ENCODE data around the gene OR5A1.
A peak's percentile ranks its signal among the peaks of the same experiment; 100 is the strongest.
"Not testable (repeated sequence)": the region's sequence is repeated elsewhere in the genome, so short reads cannot be mapped to it uniquely, and the experiment has no call there.

Gene OR5A1

GRCh38 chr11:59436169-59436568, at the start of gene OR5A1:
TSS of gene OR5A1 (plus strand) at chr11:59436469. CDS start at chr11:59443169, 6,700 bp downstream.
- DNase-seq: no peak

GRCh38 chr11:59394186-59394585, 42.1 kb upstream of the OR5A1 start:
- DNase-seq: no peak

- DNase-seq: no peak
These were observed 35.6 kb upstream of the OR5A1 start for GRCh38 chr11:59400461-59401261.

- DNase-seq: no peak
These were observed 35.1 kb upstream of the OR5A1 start for GRCh38 chr11:59401262-59401552.

- DNase-seq: no peak
These were observed 32.7 kb upstream of the OR5A1 start for GRCh38 chr11:59403546-59403945.

GRCh38 chr11:59413646-59414045, 22.6 kb upstream of the OR5A1 start:
- no peak for DNase-seq

- no peak for DNase-seq
These were observed 21.2 kb upstream of the OR5A1 start for GRCh38 chr11:59415111-59415510.

- DNase-seq: no peak
These were observed 19.7 kb upstream of the OR5A1 start for GRCh38 chr11:59416613-59417012.

GRCh38 chr11:59417023-59417422, 19.2 kb upstream of the OR5A1 start:
- no peak for DNase-seq

GRCh38 chr11:59418156-59418555, 18.1 kb upstream of the OR5A1 start:
- no peak for DNase-seq

- DNase-seq: no peak
These were observed 12.4 kb upstream of the OR5A1 start for GRCh38 chr11:59423835-59424234.

- no peak for DNase-seq
These were observed 11.1 kb upstream of the OR5A1 start for GRCh38 chr11:59425131-59425530.

GRCh38 chr11:59426361-59427067, 9.8 kb upstream of the OR5A1 start, which contains the start of gene OR5A2:
TSS of gene OR5A2 (minus strand) at chr11:59426413. CDS start at chr11:59422953, 3,460 bp downstream.
- no peak for DNase-seq

GRCh38 chr11:59427068-59427382, 9.2 kb upstream of the OR5A1 start:
- DNase-seq: no peak

GRCh38 chr11:59429924-59430516, 6.2 kb upstream of the OR5A1 start:
- peak; percentile 66 for DNase-seq

- no peak for DNase-seq
These were observed 1.5 kb downstream of the OR5A1 start for GRCh38 chr11:59437770-59438169.

- DNase-seq: not testable (repeated sequence)
These were observed 9.4 kb downstream of the OR5A1 start for GRCh38 chr11:59445624-59446023.

GRCh38 chr11:59448484-59448883, 12.2 kb downstream of the OR5A1 start:
- no peak for DNase-seq

- no peak for DNase-seq
These were observed 20.4 kb downstream of the OR5A1 start, which contains the start of gene OR4D6 for GRCh38 chr11:59456661-59457060. TSS of gene OR4D6 (plus strand) at chr11:59456961. CDS start at chr11:59456961, 0 bp downstream.

- no peak for DNase-seq
These were observed 23.6 kb downstream of the OR5A1 start for GRCh38 chr11:59459916-59460315.

GRCh38 chr11:59463190-59463641, 26.9 kb downstream of the OR5A1 start:
- no peak for DNase-seq

GRCh38 chr11:59473015-59473414, 36.7 kb downstream of the OR5A1 start, which contains the start of gene OR4D10:
TSS of gene OR4D10 (plus strand) at chr11:59473315. CDS start at chr11:59477430, 4,115 bp downstream.
- DNase-seq: no peak

GRCh38 chr11:59475176-59475575, 38.9 kb downstream of the OR5A1 start:
- DNase-seq: no peak

GRCh38 chr11:59479906-59480305, 43.6 kb downstream of the OR5A1 start:
- no peak for DNase-seq

All from RPMI8226 (cell line).